Glutamatergic neuron (in vitro differentiated cells): ENCODE results near the gene COL4A1. TPM values are rescaled to one million over a fixed set of nuclear protein-coding genes. Genes with fewer than 3 reads are reported as not detected.

Experiments used
- DNase-seq: peaks from one replicate; pipeline ENCODE4 v3.0.0; 2022
- H3K27ac Mint-ChIP-seq: one replicate; pipeline ENCODE4 v1.8.0; 2020; ENCODE audit warnings: mild to moderate bottlenecking, mixed read lengths, inconsistent platforms; ENCODE audit not compliant: unreplicated experiment
- H3K27me3 Mint-ChIP-seq: one replicate; pipeline ENCODE4 v1.8.0; 2020; ENCODE audit warnings: mild to moderate bottlenecking, moderate library complexity, mixed read lengths, inconsistent platforms; ENCODE audit not compliant: unreplicated experiment
- H3K36me3 Mint-ChIP-seq: one replicate; pipeline ENCODE4 v1.8.0; 2020; ENCODE audit warnings: mild to moderate bottlenecking, mixed read lengths, inconsistent platforms; ENCODE audit not compliant: unreplicated experiment
- H3K4me1 Mint-ChIP-seq: one replicate; pipeline ENCODE4 v1.8.0; 2020; ENCODE audit warnings: mild to moderate bottlenecking, low read depth, mixed read lengths, inconsistent platforms; ENCODE audit not compliant: unreplicated experiment
- H3K4me3 Mint-ChIP-seq: one replicate; pipeline ENCODE4 v1.8.0; 2020; ENCODE audit warnings: mild to moderate bottlenecking, mixed read lengths, inconsistent platforms; ENCODE audit not compliant: unreplicated experiment
- H3K9me3 Mint-ChIP-seq: one replicate; pipeline ENCODE4 v1.8.0; 2020; ENCODE audit warnings: mild to moderate bottlenecking, moderate library complexity, mixed read lengths, inconsistent platforms; ENCODE audit not compliant: unreplicated experiment
- total RNA-seq: library from RNA; stranded (reverse); fragmentation: NEBNext Ultra II Directional; extraction: Animal tissue kit (Norgen Biotek cat#: 25700); gene quantifications from one replicate; pipeline ENCODE4 v1.2.1, GENCODE V29; 2021; ENCODE audit not compliant: unreplicated experiment
- TF ChIP-seq, protein P1 (sequence below): fragments of 200-600 bp; sonication (generic); IDR thresholded peaks from one replicate; pipeline ENCODE4 v1.5.0; 2021; ENCODE audit not compliant: partially characterized antibody, unreplicated experiment

The COL4A1 gene
- total RNA-seq, 1 donor from 2014 or later: 14.6 TPM

GRCh38 chr13:110151462-110151861 is 155.5 kb downstream of the COL4A1 start:
- Mint-ChIP-seq H3K9me3 (no peaks in the 10 kb centered on the region), H3K27ac (no peak overlapping the region), H3K4me1 (peaks cover 8% of the 10 kb centered on the region), H3K4me3 (no peak overlapping the region), H3K27me3 (no peaks in the 10 kb centered on the region), H3K36me3 (peaks cover 5% of the 10 kb centered on the region)
- peak; percentile 46 for DNase-seq
- TF ChIP-seq, protein P1, sequence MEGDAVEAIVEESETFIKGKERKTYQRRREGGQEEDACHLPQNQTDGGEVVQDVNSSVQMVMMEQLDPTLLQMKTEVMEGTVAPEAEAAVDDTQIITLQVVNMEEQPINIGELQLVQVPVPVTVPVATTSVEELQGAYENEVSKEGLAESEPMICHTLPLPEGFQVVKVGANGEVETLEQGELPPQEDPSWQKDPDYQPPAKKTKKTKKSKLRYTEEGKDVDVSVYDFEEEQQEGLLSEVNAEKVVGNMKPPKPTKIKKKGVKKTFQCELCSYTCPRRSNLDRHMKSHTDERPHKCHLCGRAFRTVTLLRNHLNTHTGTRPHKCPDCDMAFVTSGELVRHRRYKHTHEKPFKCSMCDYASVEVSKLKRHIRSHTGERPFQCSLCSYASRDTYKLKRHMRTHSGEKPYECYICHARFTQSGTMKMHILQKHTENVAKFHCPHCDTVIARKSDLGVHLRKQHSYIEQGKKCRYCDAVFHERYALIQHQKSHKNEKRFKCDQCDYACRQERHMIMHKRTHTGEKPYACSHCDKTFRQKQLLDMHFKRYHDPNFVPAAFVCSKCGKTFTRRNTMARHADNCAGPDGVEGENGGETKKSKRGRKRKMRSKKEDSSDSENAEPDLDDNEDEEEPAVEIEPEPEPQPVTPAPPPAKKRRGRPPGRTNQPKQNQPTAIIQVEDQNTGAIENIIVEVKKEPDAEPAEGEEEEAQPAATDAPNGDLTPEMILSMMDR: no peak

DNA sequence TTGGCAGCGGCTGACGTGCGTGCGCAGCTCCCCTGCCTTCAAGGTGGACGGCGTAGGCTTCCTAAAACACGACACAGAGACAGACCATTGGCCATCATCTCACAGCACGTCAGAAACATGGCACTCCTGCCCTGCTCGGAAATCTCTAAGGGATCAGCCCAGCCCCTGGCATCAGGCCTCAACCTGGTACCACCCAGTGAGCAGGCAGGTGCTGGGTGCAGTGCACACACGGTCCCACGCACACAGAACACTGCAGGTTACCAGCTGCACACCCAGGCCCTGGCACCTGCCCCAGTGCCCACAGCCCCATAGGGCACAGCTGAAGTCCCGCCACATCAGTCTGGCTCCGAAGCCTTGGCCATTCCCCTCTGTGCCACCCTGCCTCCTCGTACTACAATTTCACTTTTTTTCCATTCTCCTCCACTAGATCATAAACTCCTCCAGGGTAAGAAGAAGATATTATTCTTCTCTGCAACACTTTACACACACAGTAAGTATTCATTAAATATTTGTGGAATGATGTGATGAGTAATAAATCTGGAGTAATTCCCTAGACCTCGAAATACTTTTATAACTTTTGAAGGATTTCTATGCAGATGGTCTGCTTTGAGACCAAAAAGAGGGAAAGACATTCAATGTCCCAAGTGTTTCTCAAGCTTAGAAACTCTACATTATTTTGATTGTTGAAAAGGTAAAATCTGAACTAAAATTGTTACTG is 156.4 kb downstream of the COL4A1 start:
- Mint-ChIP-seq H3K36me3 (peaks cover 5% of the 10 kb centered on the region), H3K4me3 (no peak overlapping the region), H3K9me3 (no peaks in the 10 kb centered on the region), H3K4me1 (peaks cover 5% of the 10 kb centered on the region), H3K27me3 (no peaks in the 10 kb centered on the region), H3K27ac (no peak overlapping the region)
- TF ChIP-seq, protein P1: no peak
- DNase-seq: no peak

DNA sequence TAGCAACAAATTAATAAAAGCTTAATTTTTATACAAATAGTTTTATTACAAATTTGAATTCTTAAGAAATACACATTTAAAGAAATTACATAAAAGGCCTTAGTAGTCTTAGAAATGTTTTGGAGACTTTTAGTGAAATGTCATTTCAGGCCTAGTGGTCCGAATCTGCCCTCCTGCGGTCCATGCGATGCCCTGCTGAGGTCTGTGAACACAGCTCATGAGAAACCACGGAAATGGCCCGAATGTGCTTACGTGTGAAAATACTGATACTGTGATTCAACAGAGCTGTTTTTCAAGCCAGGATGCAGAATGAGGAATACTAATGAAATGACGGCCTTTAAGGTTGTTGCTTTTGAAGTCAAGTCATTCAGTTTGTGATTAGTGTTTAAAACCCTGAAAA is 157.9 kb downstream of the COL4A1 start:
- no peaks in the 10 kb centered on the region for H3K9me3 Mint-ChIP-seq
- H3K4me1 Mint-ChIP-seq: peaks cover 5% of the 10 kb centered on the region
- TF ChIP-seq, protein P1: no peak
- no peak overlapping the region for H3K4me3 Mint-ChIP-seq
- peaks cover 5% of the 10 kb centered on the region for H3K36me3 Mint-ChIP-seq
- no peak overlapping the region for H3K27ac Mint-ChIP-seq
- DNase-seq: no peak
- H3K27me3 Mint-ChIP-seq: no peaks in the 10 kb centered on the region

GRCh38 chr13:110140099-110140498 is 166.9 kb downstream of the COL4A1 start:
- Mint-ChIP-seq H3K27ac (no peak overlapping the region), H3K27me3 (peaks cover 13% of the 10 kb centered on the region), H3K9me3 (peaks cover 1% of the 10 kb centered on the region), H3K4me3 (no peak overlapping the region), H3K4me1 (peaks cover 3% of the 10 kb centered on the region), H3K36me3 (peaks cover 14% of the 10 kb centered on the region)
- no peak for DNase-seq
- TF ChIP-seq, protein P1: no peak

- DNase-seq: no peak
- peaks cover 3% of the 10 kb centered on the region for H3K4me1 Mint-ChIP-seq
- peaks cover 14% of the 10 kb centered on the region for H3K36me3 Mint-ChIP-seq
- H3K27me3 Mint-ChIP-seq: peaks cover 13% of the 10 kb centered on the region
- peak overlapping the region; percentile 59 for H3K4me3 Mint-ChIP-seq
- TF ChIP-seq, protein P1: no peak
- peaks cover 1% of the 10 kb centered on the region for H3K9me3 Mint-ChIP-seq
- no peak overlapping the region for H3K27ac Mint-ChIP-seq
Observed at GRCh38 chr13:110138700-110139036, 168.3 kb downstream of the COL4A1 start.
